ENCODE results near the gene SLC27A1.
"Not testable (repeated sequence)": the region's sequence is repeated elsewhere in the genome, so short reads cannot be mapped to it uniquely, and the experiment has no call there.

Gene SLC27A1

GRCh38 chr19:17511724-17512573 lies 41.6 kb downstream of the SLC27A1 start:
- peak; percentile 66 to 69 for ATAC-seq

- no peak for ATAC-seq
These were observed 42.2 kb downstream of the SLC27A1 start for GRCh38 chr19:17512574-17512939.

- no peak for ATAC-seq
These were observed 45.3 kb downstream of the SLC27A1 start for GRCh38 chr19:17515408-17516149.

GRCh38 chr19:17517898-17518297 lies 47.6 kb downstream of the SLC27A1 start:
- ATAC-seq, result no peak

GRCh38 chr19:17518654-17519053 lies 48.3 kb downstream of the SLC27A1 start:
- ATAC-seq, result not testable (repeated sequence)

- no peak for ATAC-seq
These were observed 49.6 kb downstream of the SLC27A1 start for GRCh38 chr19:17519967-17520366.

GRCh38 chr19:17520865-17521264 lies 50.5 kb downstream of the SLC27A1 start:
- ATAC-seq, result no peak

- peak; percentile 69 to 73 for ATAC-seq
These were observed 52.9 kb downstream of the SLC27A1 start for GRCh38 chr19:17522988-17523872.

- no peak for ATAC-seq
These were observed 54.3 kb downstream of the SLC27A1 start for GRCh38 chr19:17524651-17525050.

- ATAC-seq, result no peak
These were observed 54.8 kb downstream of the SLC27A1 start for GRCh38 chr19:17525141-17525540.

GRCh38 chr19:17526922-17527321 lies 56.6 kb downstream of the SLC27A1 start:
- peak; percentile 55 to 56 for ATAC-seq

GRCh38 chr19:17527326-17527725 lies 57.0 kb downstream of the SLC27A1 start:
- no peak for ATAC-seq

GRCh38 chr19:17528610-17529009 lies 58.3 kb downstream of the SLC27A1 start:
- no peak for ATAC-seq

- ATAC-seq, result no peak
These were observed 59.2 kb downstream of the SLC27A1 start for GRCh38 chr19:17529239-17530158.

- ATAC-seq, result no peak
These were observed 60.3 kb downstream of the SLC27A1 start for GRCh38 chr19:17530586-17530985.

- ATAC-seq, result no peak
These were observed 61.8 kb downstream of the SLC27A1 start for GRCh38 chr19:17532116-17532515.

- no peak for ATAC-seq
These were observed 62.2 kb downstream of the SLC27A1 start for GRCh38 chr19:17532557-17532956.

GRCh38 chr19:17534767-17535166 lies 64.4 kb downstream of the SLC27A1 start:
- ATAC-seq, result no peak

- ATAC-seq, result no peak
These were observed 66.6 kb downstream of the SLC27A1 start for GRCh38 chr19:17536955-17537354.

- ATAC-seq, result no peak
These were observed 68.4 kb downstream of the SLC27A1 start for GRCh38 chr19:17538684-17539237.
